ENCODE results near the gene LYPD1.

DNA sequence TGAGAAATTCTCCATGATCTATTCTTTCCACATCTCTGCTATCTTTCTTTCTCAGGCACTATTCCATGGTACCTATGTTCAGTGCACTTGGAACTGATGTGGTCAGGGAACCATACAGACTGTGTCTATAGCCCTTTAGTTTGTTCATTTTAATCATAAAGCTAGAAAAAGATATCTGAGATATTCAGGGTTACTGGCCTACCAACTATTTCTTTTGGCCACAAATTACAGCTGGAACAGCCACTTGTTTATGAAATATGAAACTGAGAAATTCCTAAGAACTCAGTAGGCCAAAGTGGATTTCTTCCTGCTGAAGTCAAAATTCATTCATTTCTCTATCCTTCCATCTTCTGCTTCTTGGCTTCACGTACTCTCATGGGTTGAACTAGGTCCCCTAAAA lies 22.8 kb upstream of the LYPD1 start:
- no peak for TF ChIP-seq CTCF (conservative IDR thresholded peaks at IDR 0.05)
- no peak for TF ChIP-seq ZFX (IDR thresholded peaks at IDR 0.05)

Data from C4-2B (cell line).